Metanephros (tissue), 1 donor: ENCODE results near the gene FBXO31. TPM values are rescaled to one million over a fixed set of nuclear protein-coding genes. Genes with fewer than 3 reads are reported as not detected.

Experiments used
- total RNA-seq: library from RNA; depleted of rRNA; stranded (reverse); fragments of >200 nt; gene quantifications from one replicate; pipeline ENCODE4 v1.2.3, GENCODE V29; 2014

FBXO31 gene, protein sequence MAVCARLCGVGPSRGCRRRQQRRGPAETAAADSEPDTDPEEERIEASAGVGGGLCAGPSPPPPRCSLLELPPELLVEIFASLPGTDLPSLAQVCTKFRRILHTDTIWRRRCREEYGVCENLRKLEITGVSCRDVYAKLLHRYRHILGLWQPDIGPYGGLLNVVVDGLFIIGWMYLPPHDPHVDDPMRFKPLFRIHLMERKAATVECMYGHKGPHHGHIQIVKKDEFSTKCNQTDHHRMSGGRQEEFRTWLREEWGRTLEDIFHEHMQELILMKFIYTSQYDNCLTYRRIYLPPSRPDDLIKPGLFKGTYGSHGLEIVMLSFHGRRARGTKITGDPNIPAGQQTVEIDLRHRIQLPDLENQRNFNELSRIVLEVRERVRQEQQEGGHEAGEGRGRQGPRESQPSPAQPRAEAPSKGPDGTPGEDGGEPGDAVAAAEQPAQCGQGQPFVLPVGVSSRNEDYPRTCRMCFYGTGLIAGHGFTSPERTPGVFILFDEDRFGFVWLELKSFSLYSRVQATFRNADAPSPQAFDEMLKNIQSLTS
- 32.4 TPM for total RNA-seq

DNA sequence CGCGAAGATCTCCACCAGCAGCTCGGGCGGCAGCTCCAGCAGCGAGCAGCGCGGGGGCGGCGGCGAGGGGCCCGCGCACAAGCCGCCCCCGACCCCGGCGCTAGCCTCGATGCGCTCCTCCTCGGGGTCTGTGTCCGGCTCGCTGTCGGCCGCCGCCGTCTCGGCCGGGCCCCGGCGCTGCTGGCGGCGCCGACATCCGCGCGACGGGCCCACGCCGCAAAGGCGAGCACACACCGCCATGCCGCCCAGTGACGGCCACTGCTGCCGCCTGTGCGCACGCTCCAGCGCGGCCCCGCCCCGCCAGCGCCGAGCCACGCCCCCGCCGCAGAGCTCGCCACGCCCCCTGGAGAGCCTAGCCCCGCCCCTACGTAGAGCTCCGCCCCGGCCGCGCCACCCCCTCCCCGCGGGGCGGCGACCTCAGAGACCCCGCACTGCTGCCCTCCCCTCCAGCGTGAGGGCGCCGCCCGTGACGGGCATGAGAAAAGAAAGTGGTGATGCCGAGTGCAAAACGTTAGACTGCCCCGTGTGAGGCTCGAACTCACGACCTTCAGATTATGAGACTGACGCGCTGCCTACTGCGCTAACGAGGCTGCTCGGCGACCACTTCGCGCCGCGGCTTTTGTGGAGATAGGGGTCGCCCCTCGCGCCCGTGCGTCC, at the start of gene FBXO31:
Gene FBXO31 (minus strand): TSS at position 272 of the 657 bp plus-strand sequence. CDS start 32 bp downstream, at position 240.

DNA sequence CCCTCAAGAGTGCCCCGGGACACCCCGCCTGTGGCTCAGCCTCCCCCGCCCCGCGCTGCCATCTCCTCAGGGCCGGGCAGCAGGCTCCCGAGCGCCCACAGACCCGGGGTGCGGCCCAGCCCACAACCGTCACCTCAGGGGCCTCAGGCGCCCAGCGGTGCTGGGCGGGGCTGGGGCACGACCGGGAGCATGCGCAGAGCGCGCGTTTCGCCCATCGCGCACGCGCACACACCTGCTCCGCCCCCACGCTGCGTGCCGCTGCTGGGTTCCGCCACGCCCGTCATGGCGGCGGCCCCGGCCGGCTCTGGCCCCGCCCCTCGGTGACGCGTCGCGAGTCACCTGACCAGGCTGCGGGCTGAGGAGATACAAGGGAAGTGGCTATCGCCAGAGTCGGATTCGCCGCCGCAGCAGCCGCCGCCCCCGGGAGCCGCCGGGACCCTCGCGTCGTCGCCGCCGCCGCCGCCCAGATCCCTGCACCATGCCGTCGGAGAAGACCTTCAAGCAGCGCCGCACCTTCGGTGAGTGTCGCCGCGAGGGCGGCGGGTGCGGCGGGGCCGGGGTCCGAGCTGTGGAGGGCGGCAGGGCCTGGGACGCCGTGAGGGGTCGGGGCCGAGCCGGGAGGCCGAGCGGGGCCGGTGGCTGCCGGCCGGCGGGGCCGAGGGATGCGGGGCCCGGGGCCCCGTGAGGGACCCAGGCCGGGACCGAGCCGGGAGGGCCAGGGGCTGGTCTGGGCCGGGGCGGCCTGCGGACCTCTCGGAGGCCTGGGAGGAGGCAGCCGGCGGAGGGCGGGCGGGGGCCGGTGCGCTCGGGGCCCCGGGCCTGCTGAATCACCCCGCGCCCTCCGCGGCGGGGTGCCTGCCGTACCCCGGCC, 8.6 kb upstream of the FBXO31 start, which contains the start of gene MAP1LC3B:
Gene MAP1LC3B (plus strand): TSS at position 387 of the 871 bp plus-strand sequence. CDS start 92 bp downstream, at position 479.

DNA sequence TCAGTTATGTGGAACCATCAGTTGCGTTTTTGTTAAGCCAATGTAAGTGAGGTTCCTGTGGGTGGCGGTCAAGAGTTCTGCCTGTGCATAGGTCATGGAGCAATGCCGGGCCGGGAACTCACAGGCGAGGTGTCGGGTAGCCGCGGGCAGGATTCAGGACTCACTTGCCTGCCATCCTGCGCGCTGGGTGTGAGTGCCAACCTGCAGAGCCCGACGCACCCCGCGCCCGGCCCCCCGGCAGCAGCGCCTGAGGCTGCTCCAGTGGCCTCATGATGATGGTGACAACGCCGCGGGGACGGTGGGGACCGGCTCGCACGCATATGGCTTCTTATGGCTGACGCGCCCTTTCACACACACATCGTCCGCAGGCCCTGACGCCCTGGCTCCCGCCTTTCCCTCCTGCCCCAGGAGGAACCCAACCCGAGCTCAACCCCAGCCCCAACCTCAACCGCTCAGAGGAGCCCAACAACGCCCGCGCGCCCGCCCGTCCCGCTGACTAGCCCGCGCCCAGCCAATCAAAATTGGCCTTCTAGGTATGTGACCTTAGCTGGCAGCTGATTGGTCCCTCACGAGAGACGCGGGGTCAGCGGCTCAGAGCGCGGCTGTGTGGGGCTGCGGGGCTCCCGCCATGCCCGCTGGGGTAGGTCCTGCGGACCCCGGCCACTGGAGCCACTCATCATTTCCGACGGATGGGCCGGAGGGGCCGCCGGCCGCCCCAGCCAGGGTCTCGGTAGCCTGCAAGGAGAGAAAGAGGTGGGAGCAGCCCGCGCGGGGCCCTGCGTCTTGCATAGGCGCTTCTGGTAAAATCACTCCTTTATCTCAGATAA, 66.4 kb downstream of the FBXO31 start, which contains the start of gene C16orf95:
Gene C16orf95 (minus strand): TSS at position 470 of the 827 bp plus-strand sequence. CDS start 150 bp downstream, at position 320.

Other genes with a start within 250 kb of the FBXO31 start
- gene C16orf95, start 66.4 kb downstream of the FBXO31 start, total RNA-seq: 5.0 TPM
- 37.8 TPM for gene MAP1LC3B, start 8.6 kb upstream of the FBXO31 start, total RNA-seq
- 31.1 TPM for gene ZCCHC14, start 109.2 kb upstream of the FBXO31 start, total RNA-seq
- gene JPH3, start 218.7 kb upstream of the FBXO31 start, total RNA-seq: 0.53 TPM